Endometrial microvascular endothelial cells (primary cell): ENCODE data around the gene CDKN3. TPM values are rescaled to one million over a fixed set of nuclear protein-coding genes. Genes with fewer than 3 reads are reported as not detected.
"Not testable (repeated sequence)": the region's sequence is repeated elsewhere in the genome, so short reads cannot be mapped to it uniquely, and the experiment has no call there.

Experiments
- in situ Hi-C: cut with HindIII; loops from 2 replicates; pipeline ENCODE4 v1.10.0; 2017; ENCODE audit warnings: low sequenced_read_pairs, low pct_unique_long_range_greater_than_20kb; ENCODE audit errors: inconsistent ontology term
- total RNA-seq: library from RNA; depleted of rRNA; stranded (reverse); fragments of >200 nt; gene quantifications from one replicate; pipeline ENCODE4 v1.2.3, GENCODE V29; 2015; ENCODE audit errors: inconsistent ontology term

Gene CDKN3
- total RNA-seq, 1 donor from 2014 or later: 88.5 TPM

- in situ Hi-C loops: no loop called here
Observed at GRCh38 chr14:54444681-54445080, 47.9 kb downstream of the CDKN3 start.

GRCh38 chr14:54446161-54446693 is 49.4 kb downstream of the CDKN3 start:
- in situ Hi-C loops: no loop called here

- in situ Hi-C loops: no loop called here
Observed at GRCh38 chr14:54447231-54447692, 50.5 kb downstream of the CDKN3 start.

DNA sequence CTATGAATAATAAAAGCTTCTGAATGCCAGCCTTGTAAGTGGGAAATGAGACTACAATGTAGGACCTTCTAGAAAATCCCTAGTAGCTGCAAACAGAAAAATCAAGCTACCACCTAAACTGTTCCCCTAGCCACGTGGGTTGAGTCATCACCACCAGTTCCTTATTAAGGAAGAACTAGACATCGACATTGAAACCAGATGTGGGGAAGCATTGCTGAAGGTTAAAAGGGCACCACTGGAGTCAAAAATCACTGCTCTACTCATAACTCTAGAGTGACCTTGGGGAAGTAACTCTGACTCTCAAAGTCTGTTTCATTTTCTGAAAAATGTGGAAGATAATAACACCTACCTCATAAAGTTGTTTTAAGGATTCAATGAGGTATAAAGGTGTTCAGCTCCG is 53.7 kb downstream of the CDKN3 start:
- in situ Hi-C loops: no loop called here

GRCh38 chr14:54451121-54451601 is 54.4 kb downstream of the CDKN3 start:
- in situ Hi-C loops: no loop called here

GRCh38 chr14:54451961-54452360 is 55.2 kb downstream of the CDKN3 start:
- in situ Hi-C loops: no loop called here

GRCh38 chr14:54453252-54453651 is 56.4 kb downstream of the CDKN3 start:
- in situ Hi-C loops: no loop called here

DNA sequence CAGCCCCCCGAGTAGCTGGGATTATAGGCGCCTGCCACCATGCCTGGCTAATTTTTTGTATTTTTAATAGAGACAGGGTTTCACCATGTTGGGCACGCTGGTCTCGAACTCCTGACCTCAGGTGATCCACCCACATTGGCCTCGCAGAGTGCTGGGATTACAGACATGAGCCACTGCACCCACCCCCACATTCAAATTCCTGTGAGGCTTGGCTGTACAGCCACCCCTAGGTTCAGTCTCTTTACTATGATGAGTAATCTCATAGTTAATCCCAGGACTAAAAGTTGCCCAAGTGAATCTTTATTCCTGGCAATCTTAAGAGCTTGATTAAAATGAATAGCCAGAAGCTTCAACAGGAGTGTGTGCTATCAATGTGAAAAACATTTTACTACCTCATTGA is 57.2 kb downstream of the CDKN3 start:
- in situ Hi-C loops: not testable (repeated sequence)

GRCh38 chr14:54455363-54455762 is 58.6 kb downstream of the CDKN3 start:
- in situ Hi-C loops: no loop called here

DNA sequence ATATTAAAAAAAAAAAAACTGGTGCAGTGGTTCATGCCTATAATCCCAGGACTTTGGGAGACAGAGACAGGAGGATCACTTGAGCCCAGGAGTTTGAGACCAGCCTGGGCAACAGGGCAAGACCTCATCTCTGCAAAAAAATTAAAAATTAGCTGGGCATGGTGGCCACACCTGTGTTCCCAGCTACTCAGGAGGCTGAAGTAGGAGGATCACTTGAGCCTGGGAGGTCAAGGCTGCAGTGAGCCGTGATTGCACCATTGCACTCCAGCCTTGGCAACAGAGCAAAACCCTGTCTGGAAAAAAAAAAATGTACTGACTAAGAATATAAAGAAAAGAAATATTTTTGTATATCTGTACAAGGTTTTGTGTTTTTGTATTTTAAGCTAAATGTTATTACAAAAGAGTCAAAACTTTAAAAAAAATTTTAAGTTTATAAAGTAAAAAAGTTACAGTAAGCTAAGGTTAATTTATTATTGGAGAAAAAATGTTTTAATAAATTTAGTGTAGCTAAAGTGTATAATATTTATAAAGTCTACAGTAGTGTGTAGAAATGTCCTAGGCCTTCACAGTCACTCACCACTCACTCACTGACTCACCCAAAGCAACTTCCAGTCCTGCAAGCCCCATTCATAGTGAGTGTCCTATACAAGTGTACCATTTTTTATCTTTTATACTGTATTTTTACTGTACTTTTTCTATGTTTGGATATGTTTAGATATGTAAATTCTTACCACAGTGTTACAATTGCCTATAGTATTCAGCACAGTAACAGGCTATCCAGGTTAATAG is 60.2 kb downstream of the CDKN3 start:
- in situ Hi-C loops: not testable (repeated sequence)

DNA sequence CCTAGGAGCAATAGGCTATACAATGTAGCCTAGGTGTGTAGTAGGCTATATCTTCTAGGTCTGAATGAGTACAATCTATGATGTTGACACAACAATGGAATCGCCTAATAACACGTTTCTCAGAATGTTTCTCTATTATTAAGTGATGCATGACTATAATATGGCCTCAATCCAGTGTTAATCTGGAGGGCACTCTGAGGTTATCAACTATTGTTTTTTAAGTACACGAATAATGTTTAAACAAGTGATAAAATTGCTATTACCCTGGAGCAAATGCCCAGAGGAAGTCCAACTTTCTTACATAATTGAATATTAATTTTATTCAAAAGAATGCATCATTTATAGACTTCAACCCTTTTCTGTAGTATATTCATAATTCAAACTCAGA is 60.8 kb downstream of the CDKN3 start:
- in situ Hi-C loops: no loop called here

DNA sequence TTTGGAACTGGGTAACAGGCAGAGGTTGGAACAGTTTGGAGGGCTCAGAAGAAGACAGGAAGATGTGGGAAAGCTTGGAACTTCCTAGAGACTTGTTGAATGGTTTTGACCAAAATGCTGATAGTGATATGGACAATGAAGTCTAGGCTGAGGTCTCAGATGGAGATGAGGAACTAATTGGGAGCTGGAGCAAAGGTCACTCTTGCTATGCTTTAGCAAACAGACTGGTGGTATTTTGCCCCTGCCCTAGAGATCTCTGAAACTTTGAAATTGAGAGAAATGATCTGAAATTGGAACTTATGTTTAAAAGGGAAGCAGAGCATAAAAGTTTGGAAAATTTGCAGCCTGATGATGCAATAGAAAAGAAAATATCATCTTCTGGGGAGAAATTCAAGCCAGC is 61.7 kb downstream of the CDKN3 start:
- in situ Hi-C loops: not testable (repeated sequence)

GRCh38 chr14:54459106-54459505 is 62.3 kb downstream of the CDKN3 start:
- in situ Hi-C loops: no loop called here

GRCh38 chr14:54462048-54462447 is 65.2 kb downstream of the CDKN3 start:
- in situ Hi-C loops: no loop called here

- in situ Hi-C loops: no loop called here
Observed at GRCh38 chr14:54465654-54466053, 68.8 kb downstream of the CDKN3 start.

DNA sequence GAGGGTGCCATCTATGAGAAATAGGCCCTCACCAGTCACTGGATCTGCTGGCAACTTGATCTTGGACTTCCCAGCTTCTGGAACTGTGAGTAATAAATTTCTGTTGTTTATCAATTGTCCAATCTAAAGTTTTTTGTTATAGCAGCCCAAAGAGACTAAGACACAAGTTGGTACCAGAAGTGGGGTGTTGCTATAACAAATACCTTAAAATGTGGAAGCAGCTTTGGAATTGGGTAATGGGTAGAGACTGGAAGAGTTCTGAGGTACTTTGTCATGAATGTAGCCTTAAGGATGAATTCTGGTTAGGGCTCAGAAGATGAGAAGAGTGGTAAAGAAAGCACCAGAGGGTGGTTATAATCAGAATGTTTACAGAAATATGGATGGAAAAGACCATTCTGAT is 70.5 kb downstream of the CDKN3 start:
- in situ Hi-C loops: no loop called here

Other genes with a start within 250 kb of the CDKN3 start
- 228 TPM for gene CNIH1, start 44.4 kb downstream of the CDKN3 start, total RNA-seq
- gene GMFB, start 92.0 kb downstream of the CDKN3 start, total RNA-seq: 48.3 TPM
- gene CGRRF1, start 112.9 kb downstream of the CDKN3 start, total RNA-seq: 14.3 TPM
- 36.1 TPM for gene SAMD4A, start 170.1 kb downstream of the CDKN3 start, total RNA-seq